ENCODE data around the gene CADM1. TPM values are rescaled to one million over a fixed set of nuclear protein-coding genes. Genes with fewer than 3 reads are reported as not detected.

CADM1 gene
- total RNA-seq, 4 donors from 2014 or later = 1.2 to 2.5 (median 2.2) TPM

DNA sequence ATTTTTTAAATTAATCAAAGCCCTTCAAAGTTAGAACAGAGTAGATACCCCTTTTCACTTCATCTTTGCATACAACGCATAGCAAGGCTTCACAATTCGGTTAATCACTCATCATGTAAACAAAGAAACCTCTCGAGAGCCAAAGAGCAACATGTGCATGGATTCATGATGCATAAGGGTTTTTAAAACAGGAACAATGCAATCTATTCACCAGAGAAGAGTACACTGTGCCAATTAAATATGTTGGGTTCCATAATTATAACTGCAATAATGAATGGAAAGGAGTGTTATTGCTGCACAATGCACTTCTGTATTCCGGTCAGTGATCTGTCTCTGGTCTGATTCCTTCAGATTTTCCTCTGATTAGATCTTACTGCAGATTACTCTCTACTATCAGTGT lies 45.3 kb downstream of the CADM1 start:
- intact Hi-C loops (cut with DNase I; ENCODE audit: low total_unique reads) (no loop called here), in situ Hi-C loops (cut with MboI; ENCODE audit: low sequenced_read_pairs in 4 of 4) (no loop called here)
- Histone ChIP-seq H3K27ac (no peak overlapping the region), H3K9me3 (no peaks in the 10 kb centered on the region), H3K27me3 (no peaks in the 10 kb centered on the region), H3K4me1 (no peaks in the 10 kb centered on the region), H3K36me3 (no peaks in the 10 kb centered on the region), H3K4me3 (no peak overlapping the region)
- no peak for ATAC-seq
- DNase-seq = no peak
- TF ChIP-seq CTCF (IDR thresholded peaks at IDR 0.05 in 4 of 5, conservative IDR thresholded peaks at IDR 0.05 in 1 of 5) = no peak
- TF ChIP-seq POLR2A (IDR thresholded peaks at IDR 0.05) = no peak

GRCh38 chr11:115456019-115456418 lies 48.2 kb downstream of the CADM1 start:
- intact Hi-C loops (cut with DNase I; ENCODE audit: low total_unique reads) = no loop called here

GRCh38 chr11:115455613-115456012 lies 48.6 kb downstream of the CADM1 start:
- Histone ChIP-seq H3K36me3 (no peaks in the 10 kb centered on the region), H3K4me1 (peaks cover 4 to 11% of the 10 kb centered on the region in 2 donors), H3K27me3 (no peaks in the 10 kb centered on the region), H3K27ac (no peak overlapping the region), H3K4me3 (no peak overlapping the region), H3K9me3 (no peaks in the 10 kb centered on the region)
- DNase-seq (no peak), ATAC-seq (no peak)
- TF ChIP-seq POLR2A (IDR thresholded peaks at IDR 0.05) = no peak
- no peak for TF ChIP-seq CTCF (IDR thresholded peaks at IDR 0.05 in 4 of 5, conservative IDR thresholded peaks at IDR 0.05 in 1 of 5)
- in situ Hi-C loops (cut with MboI; ENCODE audit: low sequenced_read_pairs in 4 of 4) (no loop called here), intact Hi-C loops (cut with DNase I; ENCODE audit: low total_unique reads) (no loop called here)

More at GRCh38 chr11:115456019-115456418, 48.2 kb downstream of the CADM1 start:
- H3K36me3 ChIP-seq = no peaks in the 10 kb centered on the region
- H3K9me3 ChIP-seq = no peaks in the 10 kb centered on the region
- no peak overlapping the region for H3K4me3 ChIP-seq
- no peak for TF ChIP-seq CTCF (IDR thresholded peaks at IDR 0.05 in 4 of 5, conservative IDR thresholded peaks at IDR 0.05 in 1 of 5)
- no peak for TF ChIP-seq POLR2A (IDR thresholded peaks at IDR 0.05)
- peaks cover 4 to 7% of the 10 kb centered on the region in 2 donors for H3K4me1 ChIP-seq
- DNase-seq (no peak), ATAC-seq (no peak)
- H3K27ac ChIP-seq = no peak overlapping the region
- in situ Hi-C loops (cut with MboI; ENCODE audit: low sequenced_read_pairs in 4 of 4) = no loop called here
- H3K27me3 ChIP-seq = no peaks in the 10 kb centered on the region

- DNase-seq (no peak), ATAC-seq (no peak)
- no peak for TF ChIP-seq POLR2A (IDR thresholded peaks at IDR 0.05)
- TF ChIP-seq CTCF (IDR thresholded peaks at IDR 0.05 in 4 of 5, conservative IDR thresholded peaks at IDR 0.05 in 1 of 5) = no peak
- Histone ChIP-seq H3K9me3 (no peaks in the 10 kb centered on the region), H3K4me1 (peaks cover 4 to 14% of the 10 kb centered on the region in 2 donors), H3K4me3 (no peak overlapping the region), H3K27ac (no peak overlapping the region), H3K27me3 (no peaks in the 10 kb centered on the region), H3K36me3 (no peaks in the 10 kb centered on the region)
- intact Hi-C loops (cut with DNase I; ENCODE audit: low total_unique reads) (no loop called here), in situ Hi-C loops (cut with MboI; ENCODE audit: low sequenced_read_pairs in 4 of 4) (no loop called here)
Observed at GRCh38 chr11:115454525-115454924, 49.7 kb downstream of the CADM1 start.

Data from gastrocnemius medialis (tissue), 4 donors.